ENCODE measurements around the gene SIGLEC14. TPM values are rescaled to one million over a fixed set of nuclear protein-coding genes. Genes with fewer than 3 reads are reported as not detected.

Gene SIGLEC14
- total and polyA plus RNA-seq, 2 donors (not counting 3 experiments of a cell fraction or from before 2014, with no cell fraction given): 0.10 TPM; not detected in 1

- no peak overlapping the region for H3K4me2 ChIP-seq (ENCODE audit: insufficient read depth, low read length)
- CTCF ChIA-PET: interaction anchor here (1.0 to 1.1 kb wide), 3 partner anchors 10 to 61 kb away, joined by 3 to 5 read pairs (median 3); no protein-coding TSS in a partner anchor
These were observed 51.1 kb downstream of the SIGLEC14 start for GRCh38 chr19:51595190-51596175.

More at GRCh38 chr19:51595190-51596175, 51.1 kb downstream of the SIGLEC14 start:
- Histone ChIP-seq H3K9me1 (replicated peaks; ENCODE audit: control insufficient read depth, extremely low read depth, insufficient read depth, low read length) (no peaks in the 10 kb centered on the region), H4K20me1 (replicated peaks; ENCODE audit: control insufficient read depth, extremely low read depth, insufficient read depth, low read length) (no peaks in the 10 kb centered on the region), H3K27ac (ENCODE audit: insufficient read depth, low read depth, low read length) (no peak overlapping the region), H3K36me3 (ENCODE audit: control insufficient read depth in 2 of 2, extremely low read depth in 1 of 2, insufficient read depth in 2 of 2, low read length in 2 of 2) (no peaks in the 10 kb centered on the region), H3K9ac (replicated peaks; ENCODE audit: extremely low read depth, insufficient read depth, low read length) (no peak overlapping the region), H2AFZ (ENCODE audit: low read depth, low read length) (no peak overlapping the region), H3K4me1 (ENCODE audit: control insufficient read depth, extremely low read depth, insufficient read depth, low read length) (peaks cover 6% of the 10 kb centered on the region), H3K79me2 (ENCODE audit: control insufficient read depth, insufficient read depth, low read length) (no peaks in the 10 kb centered on the region), H3K4me3 (replicated peaks in 1 of 3; ENCODE audit: insufficient read depth in 1 of 3, low read depth in 1 of 3, low read length in 3 of 3) (no peak overlapping the region), H3K9me3 (replicated peaks; ENCODE audit: control insufficient read depth, insufficient read depth, low read length) (no peaks in the 10 kb centered on the region), H3K27me3 (ENCODE audit: control insufficient read depth in 2 of 2, insufficient read depth in 2 of 2, low read length in 2 of 2) (peaks cover 2 to 6% of the 10 kb centered on the region in 2 experiments)
- POLR2A ChIA-PET: no interaction called here
- BruUV-seq (replicated peaks): no TSS peak
- TF ChIP-seq EZH2 (IDR thresholded peaks at IDR 0.05; ENCODE audit: borderline replicate concordance, low read depth, low read length, severe bottlenecking): no peak
- TF ChIP-seq JUN (IDR thresholded peaks at IDR 0.05; ENCODE audit: borderline replicate concordance, insufficient read depth, insufficient read length, low read depth): no peak
- no peak for TF ChIP-seq POLR2AphosphoS5 (IDR thresholded peaks at IDR 0.05; ENCODE audit: insufficient read depth, low read depth, low read length)
- no peak for TF ChIP-seq GATA2 (IDR thresholded peaks at IDR 0.05; ENCODE audit: insufficient read depth, insufficient read length, low read depth, low read length)
- TF ChIP-seq CTCF (IDR thresholded peaks at IDR 0.05; ENCODE audit: extremely low read depth in 1 of 2, insufficient read depth in 1 of 2, low read depth in 1 of 2, low read length in 2 of 2): no peak
- intact Hi-C loops (cut with micrococcal nuclease): loop anchor here (2.0 kb wide), 1 partner anchor 487 kb away; the partner anchor contains the start of gene CTU1
- DNase-seq (ENCODE audit: low read depth, low spot score): no peak
- no peak for FAIRE-seq
- dilution Hi-C loops (cut with MboI; ENCODE audit: extremely low pct_ligation_motif_present, low sequenced_read_pairs): no loop called here
